GM19035 (cell line): ENCODE measurements around the gene CBX8.

Experiments
- ATAC-seq: cut with Tn5 transposase; IDR thresholded peaks from one replicate; pipeline ENCODE4 v1.9.1; 2021; ENCODE audit not compliant: unreplicated experiment

CBX8 gene

DNA sequence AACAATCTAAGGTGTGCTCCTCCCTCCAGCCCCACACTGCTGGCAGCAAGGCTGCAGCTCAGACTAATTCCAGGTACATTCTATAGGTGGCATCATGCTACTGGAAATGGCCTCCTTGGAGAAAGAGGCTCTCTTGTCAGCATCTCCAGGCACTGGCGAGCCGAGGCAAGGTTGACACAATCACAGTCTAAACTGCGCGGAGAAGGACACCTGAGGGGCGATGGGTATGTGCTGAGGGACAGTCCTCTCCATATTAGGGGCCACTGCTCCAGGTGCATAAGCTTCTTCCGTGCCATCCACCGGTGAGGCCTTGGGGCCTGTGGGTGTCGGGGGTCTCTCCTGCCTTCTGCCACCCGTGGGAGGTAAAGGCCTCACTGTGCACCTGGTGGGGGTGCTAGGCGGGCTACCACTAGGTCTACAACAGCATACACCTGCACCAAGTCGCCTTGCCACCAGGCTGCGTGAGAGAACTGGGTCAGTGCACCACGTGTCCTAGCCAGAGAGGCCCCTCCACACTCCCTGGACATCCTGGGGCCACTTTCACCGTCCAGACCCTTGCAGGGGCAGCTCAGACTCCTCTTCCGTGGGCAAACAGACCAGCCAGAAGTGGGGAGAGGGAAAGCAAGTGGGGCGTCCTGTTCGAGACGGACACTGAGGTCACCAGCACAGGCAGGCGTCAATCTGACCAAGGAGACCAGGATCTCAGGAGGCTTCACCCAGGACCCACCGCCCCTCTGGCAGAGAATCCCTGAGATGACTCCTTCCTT lies 12.1 kb upstream of the CBX8 start:
- no peak for ATAC-seq

DNA sequence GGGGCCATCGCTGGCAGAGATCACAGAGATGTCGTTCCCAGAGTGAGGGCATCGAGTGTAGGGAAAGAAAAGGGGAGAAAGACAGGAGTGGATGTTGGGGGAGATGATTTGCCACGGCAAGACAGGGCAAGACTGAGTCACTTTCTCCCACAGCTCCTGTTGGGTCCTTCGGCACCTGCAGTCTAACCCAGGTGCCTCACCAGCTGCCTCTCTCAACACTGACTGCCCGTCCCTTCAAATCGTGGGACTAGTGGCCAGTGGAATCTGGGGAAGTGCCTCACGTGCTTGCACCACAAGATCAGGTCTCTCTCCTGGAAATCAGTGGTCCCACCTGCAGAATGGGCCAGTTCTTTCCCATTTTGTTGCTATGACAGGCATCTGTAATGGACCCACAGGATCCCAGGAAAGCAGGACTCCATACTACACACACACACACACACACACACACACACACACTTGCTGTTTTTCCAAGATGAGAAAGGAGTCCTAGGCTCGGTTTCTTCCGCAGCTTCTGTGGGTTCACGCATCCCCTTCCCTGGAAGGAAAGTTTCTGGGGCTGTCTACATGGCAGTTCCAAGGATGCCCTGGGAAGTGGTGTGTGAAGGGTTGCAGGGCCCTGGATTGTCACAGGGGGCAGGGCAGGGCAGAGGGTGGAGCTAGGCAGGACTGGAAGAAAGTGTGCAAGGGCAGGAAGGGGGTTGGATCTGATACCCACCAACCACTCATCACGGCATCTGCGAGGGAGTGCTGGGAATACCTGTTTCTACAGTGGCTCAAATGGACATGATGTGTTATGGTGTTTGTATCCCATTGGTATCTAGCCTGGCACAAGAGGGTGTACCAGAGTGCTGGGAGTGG lies 10.2 kb upstream of the CBX8 start:
- ATAC-seq, result no peak

DNA sequence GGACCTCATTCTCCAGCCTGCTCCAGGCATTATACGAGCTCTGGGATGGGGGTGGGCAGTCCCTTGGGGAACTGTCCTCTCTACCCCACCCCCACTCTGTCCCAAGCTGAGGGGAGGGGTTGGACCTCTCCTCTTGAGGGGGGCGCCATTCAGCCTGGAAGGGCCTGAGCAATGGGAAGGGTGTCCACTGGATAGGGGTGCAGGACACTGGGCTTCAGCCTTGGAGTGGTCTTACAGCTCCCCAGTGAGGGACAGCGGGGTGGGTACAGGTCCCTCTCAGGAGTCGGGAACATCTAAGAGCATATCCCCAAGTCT lies 9.5 kb upstream of the CBX8 start:
- no peak for ATAC-seq

DNA sequence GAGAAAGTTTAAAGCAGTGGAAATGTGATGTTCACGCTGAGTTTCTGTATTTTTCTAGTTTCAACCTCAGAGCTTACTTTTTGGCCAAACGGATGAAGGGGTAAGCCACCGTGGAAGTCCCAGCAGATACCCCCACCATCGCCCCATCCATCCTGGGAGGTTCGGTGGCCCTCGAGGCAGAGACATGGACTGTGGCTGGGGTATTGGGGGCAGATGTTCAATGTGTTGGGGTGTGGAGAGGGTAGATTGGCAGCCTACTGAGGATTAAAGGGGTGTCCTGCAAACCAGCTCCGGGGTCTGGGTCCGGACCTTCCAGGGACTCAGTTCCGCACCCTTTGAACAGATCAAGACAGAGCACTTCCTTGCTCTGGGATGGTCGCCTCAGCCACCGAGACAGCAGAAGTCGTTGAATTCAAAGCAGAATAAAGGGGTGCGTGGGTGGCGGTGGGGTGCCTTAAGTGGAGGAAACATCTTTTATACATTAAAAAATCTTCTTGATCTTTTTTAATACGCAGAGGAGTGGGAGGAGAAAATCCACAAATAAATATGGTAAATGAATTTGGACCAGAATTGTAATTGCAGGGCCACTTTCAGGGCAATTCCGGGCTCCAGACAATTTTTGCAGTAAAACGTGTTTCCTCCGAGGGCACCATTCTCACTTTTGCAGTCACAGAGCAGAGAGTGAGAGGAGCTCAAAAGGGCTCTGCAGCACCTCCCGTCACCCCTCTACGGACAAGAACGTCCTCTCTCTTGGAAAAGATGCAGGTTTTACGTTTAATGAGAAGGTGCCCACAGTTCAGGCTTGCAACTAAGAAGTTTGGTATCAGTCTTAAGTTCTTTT lies 8.2 kb upstream of the CBX8 start:
- ATAC-seq, result peak; percentile 9

DNA sequence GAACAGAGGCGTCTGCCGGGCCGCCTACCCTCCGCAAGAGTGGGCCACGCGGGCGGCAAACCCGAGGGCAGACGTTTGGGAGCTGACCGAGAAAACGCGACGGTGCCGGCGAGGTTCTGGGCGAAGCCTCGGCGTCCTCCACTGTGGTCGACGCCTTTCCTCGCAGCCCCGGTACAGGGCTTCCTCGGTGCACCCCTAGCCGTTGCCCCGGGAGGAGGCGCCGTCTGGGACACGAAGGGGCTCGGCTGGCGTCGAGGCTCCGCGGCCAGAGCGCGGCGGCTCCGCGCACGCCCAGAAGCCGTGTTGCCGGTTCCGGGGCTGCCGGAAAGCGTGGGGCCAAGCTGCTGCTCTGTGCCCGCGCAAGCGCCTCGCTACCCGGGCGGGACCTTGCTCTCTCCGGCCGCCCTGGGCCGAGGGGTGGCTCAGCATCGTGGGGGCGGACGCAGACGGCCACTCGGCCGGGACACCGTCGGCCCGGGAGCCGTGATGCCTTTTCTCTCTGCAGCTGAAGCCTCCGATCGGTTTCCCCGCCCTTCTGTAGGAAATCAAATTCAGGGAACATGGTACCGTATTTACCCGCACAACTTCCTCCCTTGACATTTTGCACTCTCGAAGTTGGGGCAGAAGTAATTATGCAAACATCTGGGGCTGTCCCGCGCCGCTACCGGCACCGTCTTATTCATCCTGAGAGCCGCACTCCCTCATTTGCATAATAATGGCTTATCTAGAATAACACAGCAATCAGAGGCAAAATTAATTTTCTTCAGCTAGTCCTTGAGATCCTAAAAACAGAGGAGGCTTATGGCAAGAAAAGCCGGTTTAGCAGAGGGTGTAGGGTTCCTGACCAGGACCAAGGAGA lies 7.3 kb upstream of the CBX8 start:
- peak; percentile 76 for ATAC-seq

DNA sequence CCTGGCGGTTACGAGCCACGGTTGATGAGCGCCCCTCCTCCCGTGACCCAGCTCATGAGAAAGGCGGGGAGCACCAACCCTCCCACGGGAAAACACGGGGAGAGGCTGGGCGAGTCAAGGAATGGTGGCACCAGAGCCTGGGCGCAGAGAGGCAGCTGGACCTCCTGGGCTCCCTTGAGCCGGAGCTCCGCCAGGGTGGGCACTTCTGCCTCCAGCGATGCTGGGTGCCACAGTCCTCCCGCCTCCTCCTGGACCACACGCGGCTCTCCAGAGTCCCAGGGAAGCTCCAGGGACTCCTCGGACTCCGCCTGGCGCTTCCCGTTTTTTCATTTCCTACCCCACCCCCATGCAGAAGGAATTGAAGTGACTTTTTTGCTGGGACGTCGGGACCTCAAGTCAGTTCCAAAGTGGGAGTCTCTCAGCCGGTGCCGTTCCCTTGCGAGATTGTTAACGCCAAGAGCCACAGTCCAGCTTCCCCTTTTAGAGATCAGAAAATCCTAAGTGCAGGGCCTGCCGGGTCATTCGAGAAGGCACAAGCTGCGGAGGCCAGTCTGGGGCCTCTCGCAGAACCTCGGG lies 6.6 kb upstream of the CBX8 start:
- no peak for ATAC-seq

DNA sequence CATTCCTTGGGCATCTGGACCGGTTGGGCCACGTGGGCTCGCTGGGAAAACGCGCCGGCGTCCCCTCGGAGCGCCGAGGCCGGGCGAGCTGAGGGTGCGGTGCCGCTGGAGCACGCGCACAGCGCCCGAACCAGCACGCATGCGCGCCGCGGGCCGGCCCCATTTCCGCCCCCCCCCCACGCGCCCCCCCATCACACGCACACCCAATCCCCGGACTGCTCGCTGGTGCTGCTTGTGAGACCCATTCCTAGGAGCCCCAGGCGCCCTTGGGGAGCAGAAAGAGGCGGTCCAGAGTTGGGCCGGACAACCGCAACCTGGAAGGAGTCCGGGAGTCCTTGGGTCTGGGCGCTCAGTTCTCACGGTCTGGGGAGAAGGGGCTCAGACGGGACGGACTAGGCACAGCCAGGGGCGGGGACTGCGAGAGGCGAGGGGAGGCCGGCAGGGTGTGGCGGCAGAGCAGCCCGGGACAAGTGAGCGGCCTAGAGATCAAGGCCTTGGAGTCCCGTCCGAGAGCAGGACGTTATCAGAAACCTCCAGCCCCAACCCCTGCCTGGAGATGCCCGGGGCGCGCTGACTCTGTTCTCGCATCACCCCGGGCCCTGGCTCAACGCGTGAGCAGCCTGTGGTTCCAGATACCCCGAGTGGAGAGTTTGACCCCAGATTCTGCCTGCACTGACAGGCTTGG lies 6.0 kb upstream of the CBX8 start:
- no peak for ATAC-seq

DNA sequence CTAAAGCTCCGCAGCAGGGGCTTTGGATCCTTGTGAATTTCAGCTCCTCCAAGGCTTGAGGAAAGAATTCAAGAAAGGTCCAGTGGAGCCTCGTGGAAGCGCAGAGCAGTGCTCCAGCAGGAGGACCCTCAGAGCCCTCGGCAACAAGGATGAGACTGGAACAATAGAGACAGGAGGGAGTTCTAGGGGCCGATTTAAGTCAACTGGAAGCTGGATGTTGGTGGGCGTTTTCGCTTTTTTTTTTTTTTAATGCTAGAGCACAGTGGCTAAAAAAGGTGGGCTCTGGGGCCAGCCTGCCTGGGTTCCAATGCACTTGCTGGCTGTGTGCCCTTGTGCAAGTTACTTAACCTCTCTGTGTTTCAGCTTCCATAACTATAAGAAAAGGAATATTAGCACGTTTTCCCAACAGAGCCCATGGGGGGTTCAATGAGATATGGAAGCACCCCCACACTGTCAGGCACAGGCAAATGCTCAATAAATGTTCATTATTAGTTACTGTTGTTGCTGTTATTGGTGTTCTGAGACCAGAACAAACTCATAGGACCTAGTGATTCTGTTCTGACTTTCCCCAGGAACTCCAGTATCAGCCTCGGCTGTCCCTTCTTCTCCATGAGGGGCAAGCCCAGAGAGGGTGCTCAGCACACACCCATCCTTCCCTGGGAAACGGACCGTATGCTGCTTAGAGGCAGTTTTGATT lies 5.3 kb upstream of the CBX8 start:
- ATAC-seq, result no peak

DNA sequence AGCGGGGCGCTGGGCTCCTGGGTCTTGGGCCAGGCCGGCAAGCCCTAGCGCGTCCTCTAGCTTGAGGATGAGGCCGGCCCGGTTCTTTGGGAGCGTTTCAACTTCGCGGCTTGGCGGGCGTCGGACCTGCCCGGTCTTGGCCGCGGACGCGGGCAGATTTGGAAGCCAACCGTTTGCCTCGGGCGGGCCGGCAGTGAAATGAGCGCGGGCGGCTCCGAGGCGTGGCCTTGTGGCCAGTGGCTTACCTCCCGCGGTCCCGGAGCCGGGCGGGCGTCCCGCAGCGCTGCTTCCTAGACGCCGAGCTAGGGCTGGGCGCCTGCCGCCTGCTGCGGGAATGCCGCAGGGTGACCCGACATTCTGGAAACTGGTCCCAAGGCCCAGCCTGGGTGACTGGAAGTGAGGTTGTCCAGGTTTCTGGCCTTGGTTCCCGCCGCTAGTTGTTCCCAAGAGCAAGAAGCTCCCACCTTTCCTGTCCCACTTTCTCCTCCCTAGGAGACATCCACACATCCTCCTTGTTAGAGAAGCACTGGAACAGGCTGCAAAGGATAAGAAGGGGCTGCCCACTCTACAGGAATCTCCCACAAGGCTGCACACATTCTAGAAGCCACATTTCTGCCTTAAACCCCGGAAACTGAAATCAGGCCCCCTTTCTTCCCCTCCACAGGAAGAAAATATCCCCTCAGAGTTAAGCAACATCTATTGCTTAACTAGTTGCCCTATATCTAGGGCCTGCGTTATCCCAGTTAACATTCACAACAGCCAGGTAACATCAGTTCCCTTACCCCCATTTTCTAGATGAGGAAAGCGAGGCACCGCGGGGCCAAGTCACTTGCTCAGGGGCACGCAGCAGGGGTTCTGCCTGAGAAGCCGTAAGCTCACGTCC lies 4.5 kb upstream of the CBX8 start:
- ATAC-seq, result no peak

DNA sequence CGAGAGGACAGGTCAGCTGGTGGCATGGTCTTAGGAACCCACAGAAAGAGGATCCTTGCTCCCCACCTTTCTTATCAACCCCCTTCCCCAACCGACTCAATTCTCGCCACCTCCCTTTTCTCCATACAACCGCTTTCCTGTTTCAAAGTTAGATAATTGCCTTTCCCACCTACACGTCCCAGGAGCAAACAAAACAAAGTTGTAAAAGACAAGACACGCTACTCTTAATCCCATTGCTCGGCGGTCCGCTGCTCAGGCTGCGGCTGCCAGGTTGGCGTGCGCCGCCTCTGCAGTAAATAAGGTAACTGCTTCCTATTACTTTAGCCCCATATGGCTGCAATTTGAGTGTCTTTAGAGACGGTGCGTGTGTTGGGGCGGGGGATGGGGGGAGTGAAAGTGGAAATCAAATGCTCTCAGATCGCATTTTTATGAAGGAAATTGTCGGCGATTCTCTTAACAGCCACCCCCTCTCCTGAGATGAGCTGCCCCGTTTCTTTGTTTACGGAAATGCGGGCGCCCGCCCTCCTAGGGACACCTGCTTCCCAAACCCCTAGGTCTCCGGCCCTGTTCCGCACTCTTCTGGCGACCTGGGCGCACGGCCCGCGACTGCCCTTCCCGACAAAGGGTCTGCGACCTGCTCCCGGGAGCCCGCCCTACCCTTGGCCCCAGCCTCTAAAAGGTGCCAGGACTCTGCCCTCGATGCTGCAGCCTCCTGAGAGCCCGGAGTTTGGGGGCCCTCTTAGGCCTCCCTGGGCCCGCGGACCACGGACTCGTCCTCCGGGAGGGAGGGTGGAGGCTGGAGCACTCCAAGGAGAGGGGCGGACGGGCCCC lies 3.7 kb upstream of the CBX8 start:
- no peak for ATAC-seq

DNA sequence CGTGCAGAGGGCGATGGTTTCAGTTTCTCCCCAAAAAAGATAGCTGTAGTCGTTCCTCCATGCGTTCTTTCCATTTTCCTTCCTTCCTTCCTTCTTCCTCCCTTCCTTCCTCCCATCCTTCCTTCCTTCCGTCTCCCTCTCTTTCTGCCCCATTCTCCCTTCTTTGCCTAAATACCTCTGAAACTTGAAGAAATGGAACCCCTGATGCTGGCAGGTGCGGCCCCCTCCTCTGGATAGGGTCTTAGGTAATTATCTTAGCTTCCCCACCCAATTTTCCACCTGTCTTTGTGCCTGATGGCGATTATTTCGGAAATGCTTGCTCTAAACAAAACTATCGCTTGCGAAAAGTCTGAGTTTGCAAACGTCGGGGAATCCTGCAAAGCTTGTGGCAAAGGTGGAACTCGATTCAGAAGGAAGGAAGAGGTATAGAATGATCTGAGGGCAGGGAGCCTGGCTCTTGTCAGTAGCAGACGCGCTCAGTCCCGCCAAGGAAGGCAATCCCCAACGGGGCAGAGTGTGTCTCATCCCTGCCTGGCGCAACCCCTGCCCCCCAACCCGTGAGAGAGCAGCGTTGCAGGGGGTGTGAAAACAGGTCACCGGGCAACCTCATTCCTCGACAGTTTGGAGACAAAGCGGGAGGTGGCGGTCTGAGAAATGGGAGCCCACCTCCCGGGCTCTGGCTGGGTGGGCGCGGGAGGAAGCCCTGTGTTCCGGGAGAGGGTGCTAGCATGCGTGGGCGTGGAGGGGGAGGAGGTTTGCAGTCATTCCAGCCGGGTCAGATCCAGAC lies 2.9 kb upstream of the CBX8 start:
- no peak for ATAC-seq

DNA sequence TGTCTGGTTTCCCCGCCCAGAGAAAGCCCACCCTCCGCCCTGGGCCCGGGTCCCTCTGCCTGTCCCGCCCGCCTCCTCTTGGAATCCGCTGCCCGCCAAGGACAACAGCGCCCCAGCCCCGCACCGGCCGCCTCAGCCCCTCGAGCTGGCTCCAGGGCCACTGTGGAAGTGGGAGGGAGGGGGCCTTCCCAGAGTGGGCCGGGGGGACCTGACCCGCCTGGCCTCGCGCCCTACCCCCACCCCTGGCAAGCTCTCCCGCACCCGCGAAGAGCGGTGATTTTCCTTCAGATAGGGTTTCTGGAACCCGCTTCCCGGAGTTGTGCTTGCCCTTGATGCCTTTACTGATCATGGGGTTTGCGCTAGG lies 2.3 kb upstream of the CBX8 start:
- no peak for ATAC-seq

DNA sequence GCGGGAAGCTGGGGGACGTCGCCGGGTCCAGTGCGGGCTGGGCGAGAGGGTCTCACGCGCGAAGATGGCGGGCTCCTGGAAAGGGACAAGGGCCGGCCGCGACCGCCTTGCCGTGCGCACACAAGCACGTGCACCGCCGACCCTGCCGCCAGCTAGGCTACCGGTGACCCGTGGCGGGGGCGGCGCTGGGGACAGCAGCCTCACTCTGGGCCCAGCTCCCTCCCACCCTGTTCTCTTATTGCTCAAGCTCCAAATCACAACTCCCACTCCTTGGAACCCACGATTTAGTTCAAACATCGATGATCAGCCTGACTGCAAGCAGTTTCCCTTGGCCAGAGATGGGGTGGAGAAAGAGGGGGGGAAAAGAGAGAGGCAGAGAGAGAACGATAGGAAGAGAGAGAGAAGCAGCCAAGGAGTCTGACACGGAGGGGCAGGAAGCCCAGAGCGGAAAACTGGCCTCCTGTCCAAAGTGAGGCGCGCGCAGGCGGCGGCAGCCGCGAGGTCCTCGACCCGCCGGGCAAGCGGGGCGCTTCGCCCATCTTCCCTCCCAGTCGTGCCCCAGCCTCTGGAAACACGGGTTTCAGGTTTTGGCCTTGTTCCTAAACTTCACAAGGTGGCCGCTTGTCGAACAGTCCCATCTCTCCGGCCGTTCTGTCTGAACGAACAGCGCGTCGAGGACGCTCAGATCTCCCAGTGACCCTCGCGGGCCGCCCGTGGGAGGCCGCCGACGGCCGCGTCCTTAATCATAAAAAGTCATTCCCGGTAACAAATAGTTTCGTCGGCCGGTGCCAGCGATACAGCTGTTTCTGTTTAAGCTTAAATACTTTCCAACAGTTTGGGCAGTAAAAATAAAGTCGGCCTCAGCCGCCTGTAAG lies 1.7 kb upstream of the CBX8 start:
- no peak for ATAC-seq

DNA sequence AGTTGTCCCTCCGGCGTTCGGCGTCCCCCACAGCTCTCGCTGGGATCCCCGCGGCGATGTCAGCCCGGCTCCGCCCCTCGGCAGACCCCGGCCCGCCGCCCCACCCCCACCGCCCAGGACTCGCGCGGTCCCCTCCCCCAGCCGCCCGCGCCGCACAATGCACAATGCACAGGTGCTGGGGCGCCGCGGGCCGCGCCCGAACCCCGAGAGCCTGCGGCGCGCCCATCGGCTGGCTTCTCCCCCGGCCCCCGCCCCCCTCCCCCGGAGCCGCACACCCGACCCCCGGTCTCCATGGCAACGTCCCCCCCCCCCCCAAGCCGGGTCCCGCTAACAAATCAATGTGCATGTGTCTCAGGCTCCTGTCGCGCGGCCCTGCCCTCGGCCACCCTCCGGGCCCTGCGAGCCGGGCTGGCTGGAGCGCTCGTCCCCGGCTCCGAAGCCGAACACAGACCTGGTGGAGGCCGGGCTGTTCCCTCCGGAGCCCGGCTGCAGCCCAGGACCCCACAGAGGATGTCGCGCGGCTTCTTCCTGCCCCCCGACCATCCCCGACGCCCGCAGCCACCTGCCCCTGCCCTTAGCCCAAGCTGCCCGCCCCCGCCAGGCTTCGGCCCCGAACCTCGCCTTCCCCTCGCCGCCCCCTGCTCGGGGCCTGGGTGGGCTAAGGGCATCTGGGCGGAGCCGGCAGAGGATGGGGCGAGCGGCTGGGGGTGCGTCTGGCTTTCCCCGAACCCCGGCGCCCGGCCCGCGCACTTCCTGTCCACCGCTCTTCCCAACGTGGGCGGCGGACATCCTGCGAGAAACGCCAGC lies 818 bp upstream of the CBX8 start:
- ATAC-seq, result peak; percentile 15

DNA sequence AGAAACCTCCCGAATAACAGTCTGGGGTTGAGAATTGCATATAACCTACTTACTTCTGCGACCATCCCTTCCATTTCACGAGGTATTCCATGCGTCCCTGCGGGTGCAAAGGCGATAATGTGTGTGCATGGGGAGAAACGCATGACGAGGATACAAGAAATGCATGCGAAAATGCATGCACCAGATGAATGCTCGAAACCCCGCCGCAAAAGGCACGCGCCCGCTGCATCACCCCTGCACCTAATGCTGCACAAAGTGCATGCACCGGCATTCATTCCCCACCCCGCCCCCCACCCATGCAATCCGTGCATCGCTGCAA lies 474 bp downstream of the CBX8 start:
- no peak for ATAC-seq
